Immature natural killer cell (primary cell): ENCODE measurements around the gene EDNRA. TPM values are rescaled to one million over a fixed set of nuclear protein-coding genes. Genes with fewer than 3 reads are reported as not detected.
A peak's percentile ranks its signal among the peaks of the same experiment; 100 is the strongest.

Experiments
- DNase-seq, 3 donors: peaks; one replicate each; pipeline ENCODE4 v3.0.0; 2022; ENCODE audit warnings: mixed read lengths in 1 of 3
- H3K27ac Mint-ChIP-seq, 6 donors: one replicate each; pipeline ENCODE4 v1.8.0; 2020; ENCODE audit warnings: mixed read lengths in 6 of 6, mild to moderate bottlenecking in 5 of 6, inconsistent platforms in 4 of 6, moderate library complexity in 3 of 6
- H3K27me3 Mint-ChIP-seq, 3 donors: one replicate each; pipeline ENCODE4 v1.8.0; 2020 to 2021; ENCODE audit warnings: low read depth in 3 of 3, mild to moderate bottlenecking in 3 of 3, mixed read lengths in 3 of 3, moderate library complexity in 3 of 3, inconsistent platforms in 1 of 3
- H3K36me3 Mint-ChIP-seq, 3 donors: one replicate each; pipeline ENCODE4 v1.8.0; 2020; ENCODE audit warnings: mixed read lengths in 3 of 3, inconsistent platforms in 2 of 3, mild to moderate bottlenecking in 2 of 3
- H3K4me1 Mint-ChIP-seq, 2 donors: one replicate each; pipeline ENCODE4 v1.8.0; 2020; ENCODE audit warnings: inconsistent platforms in 2 of 2, mild to moderate bottlenecking in 2 of 2, mixed read lengths in 2 of 2, moderate library complexity in 1 of 2
- H3K4me3 Mint-ChIP-seq, 5 donors: one replicate each; pipeline ENCODE4 v1.8.0; 2020; ENCODE audit warnings: mild to moderate bottlenecking in 5 of 5, mixed read lengths in 5 of 5, inconsistent platforms in 3 of 5, moderate library complexity in 3 of 5
- H3K9me3 Mint-ChIP-seq, 6 donors: one replicate each; pipeline ENCODE4 v1.8.0; 2020; ENCODE audit warnings: mild to moderate bottlenecking in 6 of 6, mixed read lengths in 6 of 6, inconsistent platforms in 4 of 6, moderate library complexity in 3 of 6
- polyA plus RNA-seq, 3 donors: library from polyadenylated mRNA; unstranded; fragments of 300-500 nt; fragmentation: Illumina TruSeq; gene quantifications; one replicate each; pipeline ENCODE4 v1.2.3, GENCODE V29; 2021

Gene EDNRA
- polyA plus RNA-seq, 3 donors from 2014 or later = not detected

- H3K4me1 Mint-ChIP-seq = no peaks in the 10 kb centered on the region
- no peak for DNase-seq
- H3K27ac Mint-ChIP-seq = no peak overlapping the region
- H3K27me3 Mint-ChIP-seq = peaks cover 0 to 5% (median 1%) of the 10 kb centered on the region in 3 donors
- H3K36me3 Mint-ChIP-seq = no peaks in the 10 kb centered on the region
- H3K4me3 Mint-ChIP-seq = no peak overlapping the region
- no peaks in the 10 kb centered on the region for H3K9me3 Mint-ChIP-seq
These were observed 32.2 kb downstream of the EDNRA start for GRCh38 chr4:147513091-147513490.

GRCh38 chr4:147513952-147514351, 33.1 kb downstream of the EDNRA start:
- H3K36me3 Mint-ChIP-seq = no peaks in the 10 kb centered on the region
- no peaks in the 10 kb centered on the region for H3K4me1 Mint-ChIP-seq
- peaks cover 0 to 5% (median 1%) of the 10 kb centered on the region in 3 donors for H3K27me3 Mint-ChIP-seq
- no peaks in the 10 kb centered on the region for H3K9me3 Mint-ChIP-seq
- DNase-seq = no peak
- H3K27ac Mint-ChIP-seq = no peak overlapping the region
- H3K4me3 Mint-ChIP-seq = no peak overlapping the region

DNA sequence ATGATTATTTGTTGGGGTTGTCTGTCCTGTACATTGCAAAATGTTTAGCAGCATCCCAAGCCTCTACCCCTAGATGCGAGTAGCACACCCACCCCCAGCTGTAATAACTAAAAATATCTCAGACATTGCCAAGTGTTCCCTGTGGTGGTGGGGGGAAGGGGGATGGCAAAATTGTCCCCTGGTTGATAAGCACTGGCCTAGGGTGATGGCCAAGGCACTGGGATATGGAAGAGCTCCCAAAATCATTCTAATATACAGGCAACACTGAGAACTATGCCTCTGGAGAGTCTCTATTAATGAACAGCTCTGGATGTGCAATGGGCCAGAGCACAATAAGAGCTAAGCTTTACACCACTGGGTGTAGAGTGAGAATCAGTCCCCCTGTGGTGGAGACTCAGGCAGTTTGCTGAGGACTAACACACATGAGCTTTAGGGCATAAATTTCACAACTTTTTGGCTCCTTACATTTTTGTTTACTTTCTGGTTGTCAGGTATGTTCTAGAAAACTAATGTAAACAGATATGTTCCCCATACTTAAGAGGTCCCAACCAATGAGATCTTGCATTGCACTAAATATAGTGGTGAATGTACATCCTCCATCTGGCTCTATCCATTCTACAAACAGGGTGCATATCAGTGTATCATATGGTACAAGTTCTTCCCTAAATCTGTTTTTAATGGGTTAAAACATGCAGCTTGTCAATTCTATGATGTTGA, 34.5 kb downstream of the EDNRA start:
- Mint-ChIP-seq H3K27ac (no peak overlapping the region), H3K27me3 (peaks cover 0 to 5% (median 1%) of the 10 kb centered on the region in 3 donors), H3K4me3 (no peak overlapping the region), H3K4me1 (no peaks in the 10 kb centered on the region), H3K9me3 (no peaks in the 10 kb centered on the region), H3K36me3 (no peaks in the 10 kb centered on the region)
- DNase-seq = no peak

- Mint-ChIP-seq H3K4me3 (no peak overlapping the region), H3K9me3 (no peaks in the 10 kb centered on the region), H3K4me1 (no peaks in the 10 kb centered on the region), H3K27ac (no peak overlapping the region), H3K36me3 (no peaks in the 10 kb centered on the region), H3K27me3 (peaks cover 0 to 5% (median 1%) of the 10 kb centered on the region in 3 donors)
- no peak for DNase-seq
These were observed 35.2 kb downstream of the EDNRA start for GRCh38 chr4:147516133-147516532.

- Mint-ChIP-seq H3K27ac (no peak overlapping the region), H3K36me3 (no peaks in the 10 kb centered on the region), H3K4me1 (no peaks in the 10 kb centered on the region), H3K4me3 (no peak overlapping the region), H3K9me3 (no peaks in the 10 kb centered on the region), H3K27me3 (no peaks in the 10 kb centered on the region)
- DNase-seq = no peak
These were observed 37.2 kb downstream of the EDNRA start for GRCh38 chr4:147518086-147518485.

GRCh38 chr4:147518846-147519767, 38.2 kb downstream of the EDNRA start:
- no peaks in the 10 kb centered on the region for H3K9me3 Mint-ChIP-seq
- H3K36me3 Mint-ChIP-seq = no peaks in the 10 kb centered on the region
- no peak overlapping the region for H3K4me3 Mint-ChIP-seq
- H3K27ac Mint-ChIP-seq = no peak overlapping the region
- H3K4me1 Mint-ChIP-seq = no peaks in the 10 kb centered on the region
- H3K27me3 Mint-ChIP-seq = peaks cover 0 to 1% (median 0%) of the 10 kb centered on the region in 3 donors
- peak; percentile 5 to 38 (median 20) for DNase-seq

- Mint-ChIP-seq H3K36me3 (no peaks in the 10 kb centered on the region), H3K27me3 (peaks cover 0 to 5% (median 0%) of the 10 kb centered on the region in 3 donors), H3K9me3 (peaks cover 0 to 3% (median 0%) of the 10 kb centered on the region in 6 donors), H3K4me1 (no peaks in the 10 kb centered on the region), H3K27ac (no peak overlapping the region), H3K4me3 (no peak overlapping the region)
- DNase-seq = no peak
These were observed 43.7 kb downstream of the EDNRA start for GRCh38 chr4:147524601-147525000.

- Mint-ChIP-seq H3K27me3 (peaks cover 0 to 5% (median 0%) of the 10 kb centered on the region in 3 donors), H3K36me3 (no peaks in the 10 kb centered on the region), H3K4me1 (no peaks in the 10 kb centered on the region), H3K9me3 (peaks cover 0 to 3% (median 0%) of the 10 kb centered on the region in 6 donors), H3K4me3 (no peak overlapping the region), H3K27ac (no peak overlapping the region)
- no peak for DNase-seq
These were observed 44.8 kb downstream of the EDNRA start for GRCh38 chr4:147525494-147526271.

GRCh38 chr4:147526272-147526654, 45.4 kb downstream of the EDNRA start:
- Mint-ChIP-seq H3K27me3 (peaks cover 0 to 5% (median 0%) of the 10 kb centered on the region in 3 donors), H3K27ac (no peak overlapping the region), H3K36me3 (no peaks in the 10 kb centered on the region), H3K4me1 (no peaks in the 10 kb centered on the region), H3K9me3 (peaks cover 0 to 3% (median 0%) of the 10 kb centered on the region in 6 donors), H3K4me3 (no peak overlapping the region)
- no peak for DNase-seq

DNA sequence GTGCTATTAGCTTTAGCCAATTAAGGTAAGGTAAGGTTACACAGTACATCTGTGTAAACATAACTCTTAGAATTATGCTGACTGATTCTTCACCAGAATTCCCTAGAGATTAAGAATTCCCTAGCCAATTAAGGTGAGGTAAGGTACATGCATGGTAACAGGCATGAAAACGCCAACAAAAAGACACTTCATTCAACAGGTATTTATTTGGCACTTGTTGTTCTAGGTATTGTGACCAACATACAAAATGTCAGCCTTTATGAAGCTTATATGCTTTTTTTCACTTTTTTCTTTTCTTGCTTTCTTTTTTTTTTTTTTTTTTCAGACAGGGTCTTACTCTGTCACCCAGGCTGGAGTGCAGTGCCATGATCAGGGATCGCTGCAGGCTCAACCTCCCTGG, 47.2 kb downstream of the EDNRA start:
- peaks cover 0 to 5% (median 0%) of the 10 kb centered on the region in 6 donors for H3K9me3 Mint-ChIP-seq
- no peak overlapping the region for H3K27ac Mint-ChIP-seq
- H3K27me3 Mint-ChIP-seq = peaks cover 0 to 5% (median 2%) of the 10 kb centered on the region in 3 donors
- no peaks in the 10 kb centered on the region for H3K36me3 Mint-ChIP-seq
- H3K4me3 Mint-ChIP-seq = no peak overlapping the region
- no peaks in the 10 kb centered on the region for H3K4me1 Mint-ChIP-seq
- DNase-seq = no peak

GRCh38 chr4:147530134-147530533, 49.2 kb downstream of the EDNRA start:
- DNase-seq = no peak
- Mint-ChIP-seq H3K27ac (no peak overlapping the region), H3K9me3 (peaks cover 0 to 7% (median 0%) of the 10 kb centered on the region in 6 donors), H3K36me3 (no peaks in the 10 kb centered on the region), H3K27me3 (peaks cover 0 to 3% (median 2%) of the 10 kb centered on the region in 3 donors), H3K4me3 (no peak overlapping the region), H3K4me1 (no peaks in the 10 kb centered on the region)

DNA sequence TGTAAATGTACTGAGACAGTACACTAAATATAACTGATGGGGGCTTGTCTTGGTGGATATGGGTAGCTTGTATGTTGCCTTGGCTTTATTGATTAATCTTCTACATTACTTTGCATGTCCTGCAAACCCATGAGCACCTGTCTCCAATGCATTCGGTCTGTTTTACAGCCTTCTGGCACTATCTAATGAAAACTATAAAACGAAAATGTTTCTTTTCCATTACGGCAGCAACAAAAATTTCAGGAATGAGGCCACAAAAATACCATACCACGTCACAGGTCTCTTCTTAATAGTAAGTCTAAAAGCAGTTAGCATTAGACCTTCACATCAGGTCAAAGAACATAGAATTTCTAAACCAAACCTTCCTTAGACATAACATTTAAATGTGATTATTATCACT, 49.8 kb downstream of the EDNRA start:
- Mint-ChIP-seq H3K4me3 (no peak overlapping the region), H3K27ac (no peak overlapping the region)
- no peak for DNase-seq

GRCh38 chr4:147532896-147533295, 52.0 kb downstream of the EDNRA start:
- no peak overlapping the region for H3K4me3 Mint-ChIP-seq
- no peak for DNase-seq
- H3K27me3 Mint-ChIP-seq = peaks cover 2 to 3% (median 2%) of the 10 kb centered on the region in 3 donors
- peaks cover 0 to 7% (median 0%) of the 10 kb centered on the region in 6 donors for H3K9me3 Mint-ChIP-seq
- no peaks in the 10 kb centered on the region for H3K36me3 Mint-ChIP-seq
- H3K27ac Mint-ChIP-seq = no peak overlapping the region
- no peaks in the 10 kb centered on the region for H3K4me1 Mint-ChIP-seq

More for the DNA sequence above, 49.8 kb downstream of the EDNRA start:
- Mint-ChIP-seq H3K4me1 (no peaks in the 10 kb centered on the region), H3K9me3 (peaks cover 0 to 7% (median 0%) of the 10 kb centered on the region in 6 donors), H3K27me3 (peaks cover under 1 to 3% (median 2%) of the 10 kb centered on the region in 3 donors), H3K36me3 (no peaks in the 10 kb centered on the region)
